Measurements from ENCODE around the gene RPS2.

The RPS2 gene

DNA sequence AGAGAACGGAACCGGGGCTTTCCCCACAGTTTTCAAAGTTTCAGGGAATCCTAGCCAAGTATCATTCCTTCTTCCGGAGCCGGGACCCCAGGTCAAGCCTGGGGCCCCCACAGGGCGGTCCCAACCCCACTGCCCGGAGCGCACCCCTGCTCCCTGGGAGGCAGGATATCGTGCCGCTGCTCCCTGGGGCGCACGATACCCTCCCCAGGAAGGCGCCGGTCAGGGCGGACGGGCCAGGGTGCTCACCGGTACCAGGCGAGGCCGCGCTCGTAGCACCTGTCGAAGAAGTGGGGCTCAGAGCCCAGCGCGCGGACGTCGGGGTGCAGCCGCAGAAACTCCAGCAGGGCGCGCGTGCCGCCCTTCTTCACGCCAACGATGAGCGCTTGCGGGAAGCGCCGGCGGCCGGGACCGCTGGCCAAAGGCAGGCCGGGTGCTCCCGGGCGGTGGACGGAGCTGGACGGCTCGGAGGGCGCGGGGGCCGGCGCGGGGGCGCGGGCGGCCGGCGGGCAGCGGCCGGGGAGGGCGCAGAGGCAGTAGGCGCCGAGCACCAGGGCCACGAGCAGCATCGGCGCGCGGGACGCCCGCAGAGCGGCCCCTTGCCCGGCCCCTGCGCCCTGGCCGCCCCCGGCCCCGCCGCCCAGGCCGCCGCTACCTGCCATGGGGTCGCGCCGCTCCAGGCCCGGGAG is 46.8 kb downstream of the RPS2 start:
- DNase-seq: no peak

DNA sequence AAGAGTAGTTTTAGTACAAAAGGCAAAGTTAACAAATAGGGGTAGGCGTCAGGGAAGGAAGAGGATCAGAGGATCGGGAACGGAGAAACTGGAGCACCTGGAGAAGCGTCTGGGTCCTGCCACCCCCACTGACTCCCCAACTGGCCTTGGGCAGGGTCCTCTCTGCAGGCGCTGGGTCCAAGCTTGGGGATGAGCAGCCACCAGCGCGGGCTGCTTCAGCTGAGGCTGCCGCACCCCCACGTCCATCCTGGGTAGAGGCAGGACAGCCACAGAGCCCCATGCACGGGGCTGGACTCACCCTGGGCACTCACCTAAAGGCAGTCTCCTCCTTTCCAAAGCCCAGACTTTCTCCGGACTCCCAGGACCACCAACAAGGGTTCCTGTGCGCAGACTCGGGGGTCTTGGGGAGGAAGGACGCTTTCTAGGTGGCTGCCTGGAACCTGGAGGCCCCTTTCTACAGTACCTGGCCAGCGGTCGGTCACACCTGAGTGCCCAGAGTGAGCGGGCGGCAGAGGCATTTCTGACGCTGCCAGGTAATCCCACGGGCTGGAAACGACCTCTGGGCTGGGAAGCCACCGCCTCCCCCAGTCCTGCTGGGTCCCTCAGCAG is 47.5 kb downstream of the RPS2 start:
- DNase-seq: no peak

DNA sequence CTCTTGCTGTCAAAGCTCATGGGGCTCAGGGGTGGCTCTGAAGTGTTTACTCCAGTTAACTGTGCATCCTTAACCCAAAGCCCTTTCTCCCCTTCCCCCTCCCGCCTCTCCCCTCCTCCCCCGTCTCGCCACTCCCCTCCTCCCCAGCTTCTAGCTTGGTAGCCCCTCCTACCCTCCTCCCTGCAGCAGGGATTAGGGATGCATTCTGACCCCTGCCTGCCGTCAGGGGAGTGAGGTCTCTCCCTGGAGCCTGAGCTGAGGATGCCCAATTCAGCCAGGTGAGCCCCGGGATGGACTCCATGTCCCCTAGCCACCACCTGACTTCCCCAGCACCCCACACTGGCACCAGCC is 48.0 kb downstream of the RPS2 start:
- no peak for DNase-seq

DNA sequence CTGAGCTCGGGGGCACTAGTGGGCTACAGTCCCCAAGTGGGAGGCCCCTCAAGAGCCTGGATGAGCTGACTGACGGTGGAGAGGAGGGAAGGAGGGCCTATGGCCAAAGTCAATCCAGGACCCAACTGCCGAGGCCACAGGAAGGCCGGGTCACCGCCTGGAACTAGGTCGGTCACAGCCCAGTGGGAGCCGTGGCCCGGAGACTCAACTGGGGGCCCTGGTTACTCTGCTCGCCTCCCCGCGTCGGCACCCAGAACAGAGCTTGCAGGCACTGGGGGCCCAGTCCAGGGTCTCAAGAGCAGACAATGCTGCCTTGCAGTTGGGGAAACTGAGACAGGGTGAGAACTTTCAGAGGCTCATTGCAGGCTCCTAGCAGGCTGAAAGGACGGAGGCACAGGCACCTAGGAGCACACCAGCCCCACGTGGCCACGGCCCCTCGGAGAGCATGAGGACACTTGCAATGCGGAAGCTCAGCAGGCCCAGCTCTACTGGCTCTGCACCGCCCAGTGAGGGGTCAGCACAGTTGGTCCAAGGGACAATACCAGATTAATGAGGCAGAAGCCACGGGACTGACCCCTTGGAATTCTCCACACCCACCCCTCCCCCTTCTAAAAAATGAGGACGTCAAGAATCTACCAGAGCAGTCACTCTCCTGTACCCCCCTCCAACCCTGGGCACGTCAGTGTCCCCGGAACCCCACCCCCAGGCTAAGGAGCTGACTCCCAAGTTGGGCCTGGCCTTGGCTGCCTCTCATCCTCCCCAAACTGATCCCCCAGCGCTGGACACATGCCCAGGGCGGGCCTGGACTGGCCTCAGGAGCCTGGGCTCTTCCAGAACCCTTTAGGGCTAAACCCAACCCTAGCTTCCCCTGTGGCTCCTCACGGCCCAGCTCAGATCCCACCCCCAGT is 48.6 kb downstream of the RPS2 start:
- DNase-seq: no peak

DNA sequence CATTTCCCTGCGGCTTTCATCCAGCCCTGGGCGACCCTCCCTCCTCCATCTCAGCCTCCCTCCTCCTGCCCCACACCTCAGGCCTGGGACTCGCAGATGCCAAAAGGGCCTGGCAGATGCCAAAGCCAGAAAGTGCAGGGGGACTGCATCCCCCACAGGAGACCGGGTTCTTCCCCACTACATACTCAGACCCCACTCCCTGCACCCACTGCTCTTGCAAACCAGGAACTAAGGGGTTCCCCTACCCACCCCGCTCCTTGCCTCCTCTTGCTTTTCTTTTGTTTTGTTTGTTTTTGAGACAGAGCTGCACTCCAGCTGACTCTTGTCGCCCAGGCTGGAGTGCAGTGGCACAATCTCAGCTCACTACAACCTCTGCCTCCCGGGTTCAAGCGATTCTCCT is 49.6 kb downstream of the RPS2 start:
- DNase-seq: no peak

DNA sequence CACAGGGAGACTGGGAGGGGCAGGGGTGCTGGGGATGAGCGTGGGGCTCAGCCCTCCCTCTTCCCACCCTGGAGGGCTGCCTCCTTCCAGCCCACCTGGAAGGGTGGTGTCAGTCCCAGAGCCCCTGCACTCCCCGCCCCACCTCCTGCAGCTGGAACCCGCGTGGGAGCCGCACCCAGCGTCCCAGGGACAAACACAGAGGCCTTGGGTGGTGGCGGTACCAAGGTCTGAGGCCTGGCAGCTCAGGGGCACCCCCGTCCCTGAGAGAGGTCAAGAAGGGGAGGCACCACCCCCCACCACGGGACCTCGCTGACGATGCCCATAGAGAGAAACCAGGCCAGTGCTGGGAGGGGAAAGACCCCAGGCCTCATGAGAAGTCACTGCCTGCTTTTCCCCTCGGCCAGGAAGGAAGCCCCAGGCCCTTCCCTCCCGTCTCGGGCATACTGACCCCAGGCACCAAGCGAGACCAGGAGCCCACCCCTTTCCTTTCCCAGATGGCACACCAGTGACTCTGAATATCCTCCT is 50.5 kb downstream of the RPS2 start:
- no peak for DNase-seq

DNA sequence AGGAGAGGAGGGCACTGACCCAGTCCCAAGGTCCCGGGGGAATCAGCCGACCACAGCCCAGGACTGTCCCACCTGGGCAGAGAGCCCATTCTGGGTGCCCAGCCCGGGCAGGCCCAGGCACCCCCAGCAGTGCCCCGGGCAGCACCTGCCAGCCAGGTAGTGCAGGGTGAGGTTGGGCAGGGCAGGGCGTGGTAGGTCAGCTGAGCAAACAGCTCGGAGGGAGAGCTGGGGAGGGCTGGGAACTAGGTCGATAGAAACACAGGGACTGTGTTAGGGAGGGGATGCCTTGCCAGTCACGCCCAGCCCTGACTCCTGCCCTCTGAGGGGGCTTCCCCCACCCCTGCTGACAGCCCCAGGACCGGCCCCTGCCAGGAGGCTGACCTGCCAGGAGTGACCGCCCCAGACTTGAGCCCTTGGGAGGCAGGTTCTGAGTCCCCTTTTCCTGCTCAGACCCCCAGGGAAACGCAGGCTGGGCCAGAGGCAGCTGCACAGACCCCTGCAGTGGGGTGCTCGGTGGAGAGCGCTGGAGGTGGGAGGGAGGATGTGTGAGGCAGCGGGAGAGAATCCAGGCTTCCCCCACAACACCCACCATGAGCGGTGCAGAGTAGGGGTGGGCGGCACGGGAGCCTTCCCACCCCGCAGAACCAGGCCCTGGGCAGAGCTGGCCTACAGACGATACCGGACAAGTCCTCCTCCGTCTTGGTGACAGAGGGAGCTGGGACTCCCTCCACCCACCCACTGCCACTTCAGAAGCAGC is 51.1 kb downstream of the RPS2 start:
- no peak for DNase-seq

DNA sequence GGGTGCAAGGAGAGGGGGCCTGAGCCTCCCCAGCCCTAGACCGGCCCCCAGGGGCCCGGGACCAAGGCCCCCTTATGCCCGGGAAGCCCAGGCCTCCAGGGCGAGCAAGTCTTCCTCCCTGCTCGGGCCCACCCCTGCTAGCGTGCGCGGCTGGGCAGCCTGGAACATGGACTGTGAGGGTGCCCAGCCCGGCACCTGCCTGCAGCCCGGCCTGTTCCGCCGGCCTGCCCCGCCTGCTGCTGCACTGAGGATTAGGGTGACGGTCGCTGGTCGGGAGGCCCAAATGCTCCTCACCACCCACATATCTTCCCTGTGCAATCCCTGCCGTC is 52.4 kb downstream of the RPS2 start:
- DNase-seq: no peak
